Measurements from ENCODE around the gene ZSWIM9. TPM values are rescaled to one million over a fixed set of nuclear protein-coding genes. Genes with fewer than 3 reads are reported as not detected.

The ZSWIM9 gene
- polyA plus RNA-seq, 1 of the 3 experiments (the other 2 are of a cell fraction), result 2.2 TPM

GRCh38 chr19:48148576-48148975, 21.9 kb upstream of the ZSWIM9 start:
- H3K27ac ChIP-seq (ENCODE audit: low read depth in 2 of 2, low read length in 1 of 2), result no peak overlapping the region

GRCh38 chr19:48149430-48149829, 21.1 kb upstream of the ZSWIM9 start:
- Histone ChIP-seq H3K27ac (ENCODE audit: low read depth in 2 of 2, low read length in 1 of 2) (no peak overlapping the region), H3K36me3 (replicated peaks in 1 of 2; ENCODE audit: control insufficient read depth in 1 of 2, insufficient read depth in 2 of 2, low read length in 1 of 2) (peaks cover 6 to 7% of the 10 kb centered on the region in 2 experiments), H3K4me3 (ENCODE audit: low read depth in 2 of 2, low read length in 1 of 2) (no peak overlapping the region), H3K4me1 (ENCODE audit: control insufficient read depth in 1 of 2, insufficient read depth in 2 of 2, low read depth in 1 of 2, low read length in 1 of 2) (no peaks in the 10 kb centered on the region; a peak in 1 of 4 replicates), H3K9me2 (no peaks in the 10 kb centered on the region), H3K9me3 (no peaks in the 10 kb centered on the region), H3K4me2 (no peak overlapping the region), H4K20me1 (ENCODE audit: insufficient read depth) (no peaks in the 10 kb centered on the region), H3K27me3 (ENCODE audit: insufficient read depth) (no peaks in the 10 kb centered on the region), H3K79me2 (ENCODE audit: insufficient read depth) (no peaks in the 10 kb centered on the region), H3K9ac (no peak overlapping the region), H2AFZ (ENCODE audit: low read depth) (no peak overlapping the region), H3F3A (replicated peaks; ENCODE audit: insufficient read depth) (no peaks in the 10 kb centered on the region)
- DNase-seq, result no peak
- TF ChIP-seq CTCF (IDR thresholded peaks at IDR 0.05) (no peak), NFIC (IDR thresholded peaks at IDR 0.05; ENCODE audit: borderline replicate concordance) (no peak), ZBTB33 (IDR thresholded peaks at IDR 0.05; ENCODE audit: borderline replicate concordance, low read depth) (no peak), YY1 (IDR thresholded peaks at IDR 0.05; ENCODE audit: low read depth) (no peak), USF1 (IDR thresholded peaks at IDR 0.05; ENCODE audit: borderline replicate concordance, low read depth) (no peak)
- 90% methylated on average over 6 of the region's 6 CpGs for WGBS (ENCODE audit: low lambda C conversion rate)
- POLR2A ChIA-PET, result interaction anchor here (0.7 kb wide), 1 partner anchor 734 kb away, joined by 4 read pairs; no protein-coding TSS in a partner anchor
- CTCF ChIA-PET, result interaction anchor here (2.0 to 16.3 kb wide), 3 partner anchors 43 to 186 kb away, joined by 5 to 168 read pairs (median 5); partner anchors contain the start of gene PLA2G4C

More at GRCh38 chr19:48148576-48148975, 21.9 kb upstream of the ZSWIM9 start:
- Histone ChIP-seq H3K4me3 (ENCODE audit: low read depth in 2 of 2, low read length in 1 of 2) (no peak overlapping the region), H3K4me2 (no peak overlapping the region), H3K36me3 (replicated peaks in 1 of 2; ENCODE audit: control insufficient read depth in 1 of 2, insufficient read depth in 2 of 2, low read length in 1 of 2) (peaks cover 7 to 8% of the 10 kb centered on the region in 2 experiments), H3F3A (replicated peaks; ENCODE audit: insufficient read depth) (no peaks in the 10 kb centered on the region), H3K9ac (no peak overlapping the region), H4K20me1 (ENCODE audit: insufficient read depth) (no peaks in the 10 kb centered on the region), H3K27me3 (ENCODE audit: insufficient read depth) (no peaks in the 10 kb centered on the region), H3K4me1 (ENCODE audit: control insufficient read depth in 1 of 2, insufficient read depth in 2 of 2, low read depth in 1 of 2, low read length in 1 of 2) (no peaks in the 10 kb centered on the region; a peak in 1 of 4 replicates), H3K9me2 (no peaks in the 10 kb centered on the region), H3K79me2 (ENCODE audit: insufficient read depth) (no peaks in the 10 kb centered on the region), H3K9me3 (no peaks in the 10 kb centered on the region), H2AFZ (ENCODE audit: low read depth) (no peak overlapping the region)
- ChIA-PET POLR2A (no interaction called here), CTCF (interaction anchor here (16.3 kb wide), 1 partner anchor 42 kb away, joined by 168 read pairs; the partner anchor contains the start of gene PLA2G4C)
- WGBS (ENCODE audit: low lambda C conversion rate), result 85% methylated on average over 9 of the region's 9 CpGs
- no peak for TF ChIP-seq NFIC (IDR thresholded peaks at IDR 0.05; ENCODE audit: borderline replicate concordance)
- TF ChIP-seq TAF1 (IDR thresholded peaks at IDR 0.05; ENCODE audit: borderline replicate concordance, low read depth, low read length), result no peak
- DNase-seq, result no peak

Measured in SK-N-SH (cell line).